RWPE2 (cell line): ENCODE measurements around the gene CDH2.

ENCODE experiments used
- ATAC-seq: fragments of 200-7000 bp; cut with Tn5 transposase; 3 replicates; pipeline ENCODE4 v1.9.1; 2021; ENCODE audit warnings: low read depth
- DNase-seq: peaks from one replicate; pipeline ENCODE4 v3.0.0-alpha.2; 2020; ENCODE audit warnings: low spot score
- H3K27ac ChIP-seq: fragments of 450-650 bp; 2 replicates; pipeline ENCODE4 v1.5.1; 2017; ENCODE audit warnings: mild to moderate bottlenecking; ENCODE audit not compliant: poor library complexity, severe bottlenecking
- H3K27me3 ChIP-seq: fragments of 250-450 bp; sonication (Bioruptor Pico); 2 replicates; pipeline ENCODE4 v1.5.1; 2021; ENCODE audit warnings: mild to moderate bottlenecking, moderate library complexity; ENCODE audit not compliant: insufficient read depth, poor library complexity, severe bottlenecking
- H3K36me3 ChIP-seq: fragments of 250-450 bp; sonication (Bioruptor Pico); 2 replicates; pipeline ENCODE4 v1.5.1; 2020; ENCODE audit warnings: low read depth, mild to moderate bottlenecking, moderate library complexity
- H3K4me1 ChIP-seq: fragments of 250-450 bp; sonication (Bioruptor Pico); 2 replicates; pipeline ENCODE4 v1.5.1; 2021; ENCODE audit warnings: mild to moderate bottlenecking, moderate library complexity; ENCODE audit not compliant: insufficient read depth, poor library complexity, severe bottlenecking
- H3K4me3 ChIP-seq: fragments of 250-450 bp; sonication (Bioruptor Pico); 2 replicates; pipeline ENCODE4 v1.5.1; 2021; ENCODE audit warnings: mild to moderate bottlenecking, moderate library complexity; ENCODE audit not compliant: severe bottlenecking
- H3K9me3 ChIP-seq: fragments of 250-450 bp; sonication (Bioruptor Pico); 2 replicates; pipeline ENCODE4 v1.5.1; 2021; ENCODE audit warnings: mild to moderate bottlenecking, moderate library complexity; ENCODE audit not compliant: severe bottlenecking
- TF ChIP-seq, protein P1 (sequence below): fragments of 450-650 bp; IDR thresholded peaks from one replicate; pipeline ENCODE4 v1.5.1; 2017; ENCODE audit warnings: mild to moderate bottlenecking, moderate library complexity; ENCODE audit not compliant: poor library complexity, severe bottlenecking

Gene CDH2

DNA sequence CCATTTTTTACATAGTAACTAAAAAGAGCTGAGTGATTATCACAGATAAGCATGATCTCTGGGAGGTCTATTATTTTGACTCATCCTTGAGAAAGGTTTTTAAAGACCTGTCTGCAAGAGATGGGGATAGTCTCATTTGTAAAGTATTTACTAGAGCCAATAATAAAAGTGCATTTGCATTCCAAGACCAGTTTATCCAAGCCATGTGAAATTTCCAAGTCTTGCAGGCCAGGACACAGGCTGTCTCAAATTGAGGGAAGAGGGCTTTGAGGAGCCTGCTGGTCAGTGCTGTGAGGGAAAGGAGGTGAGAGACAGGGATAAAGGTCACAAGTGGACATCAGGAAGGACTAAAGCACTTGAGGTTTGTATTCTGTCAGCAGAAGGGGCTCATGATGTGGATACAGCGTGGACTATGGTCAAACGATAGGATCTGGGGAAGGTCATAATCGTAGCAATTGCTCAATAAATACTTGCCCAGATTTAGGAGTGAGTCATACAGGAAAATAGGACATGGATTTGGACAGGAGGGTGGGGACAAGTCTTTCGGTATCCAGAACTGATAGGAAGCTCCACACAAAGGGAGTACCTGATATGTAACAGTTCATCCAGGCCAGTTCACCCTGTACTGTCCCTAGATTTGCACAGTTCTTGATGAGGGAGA, 6.6 kb upstream of the CDH2 start:
- no peaks in the 10 kb centered on the region for H3K27me3 ChIP-seq
- H3K27ac ChIP-seq: peak overlapping the region; percentile 65
- H3K36me3 ChIP-seq: no peaks in the 10 kb centered on the region
- ATAC-seq: peak; percentile 73
- H3K4me3 ChIP-seq: no peak overlapping the region
- DNase-seq: no peak
- H3K9me3 ChIP-seq: no peaks in the 10 kb centered on the region
- TF ChIP-seq, protein P1, sequence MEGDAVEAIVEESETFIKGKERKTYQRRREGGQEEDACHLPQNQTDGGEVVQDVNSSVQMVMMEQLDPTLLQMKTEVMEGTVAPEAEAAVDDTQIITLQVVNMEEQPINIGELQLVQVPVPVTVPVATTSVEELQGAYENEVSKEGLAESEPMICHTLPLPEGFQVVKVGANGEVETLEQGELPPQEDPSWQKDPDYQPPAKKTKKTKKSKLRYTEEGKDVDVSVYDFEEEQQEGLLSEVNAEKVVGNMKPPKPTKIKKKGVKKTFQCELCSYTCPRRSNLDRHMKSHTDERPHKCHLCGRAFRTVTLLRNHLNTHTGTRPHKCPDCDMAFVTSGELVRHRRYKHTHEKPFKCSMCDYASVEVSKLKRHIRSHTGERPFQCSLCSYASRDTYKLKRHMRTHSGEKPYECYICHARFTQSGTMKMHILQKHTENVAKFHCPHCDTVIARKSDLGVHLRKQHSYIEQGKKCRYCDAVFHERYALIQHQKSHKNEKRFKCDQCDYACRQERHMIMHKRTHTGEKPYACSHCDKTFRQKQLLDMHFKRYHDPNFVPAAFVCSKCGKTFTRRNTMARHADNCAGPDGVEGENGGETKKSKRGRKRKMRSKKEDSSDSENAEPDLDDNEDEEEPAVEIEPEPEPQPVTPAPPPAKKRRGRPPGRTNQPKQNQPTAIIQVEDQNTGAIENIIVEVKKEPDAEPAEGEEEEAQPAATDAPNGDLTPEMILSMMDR: no peak
- peaks cover 15% of the 10 kb centered on the region for H3K4me1 ChIP-seq

DNA sequence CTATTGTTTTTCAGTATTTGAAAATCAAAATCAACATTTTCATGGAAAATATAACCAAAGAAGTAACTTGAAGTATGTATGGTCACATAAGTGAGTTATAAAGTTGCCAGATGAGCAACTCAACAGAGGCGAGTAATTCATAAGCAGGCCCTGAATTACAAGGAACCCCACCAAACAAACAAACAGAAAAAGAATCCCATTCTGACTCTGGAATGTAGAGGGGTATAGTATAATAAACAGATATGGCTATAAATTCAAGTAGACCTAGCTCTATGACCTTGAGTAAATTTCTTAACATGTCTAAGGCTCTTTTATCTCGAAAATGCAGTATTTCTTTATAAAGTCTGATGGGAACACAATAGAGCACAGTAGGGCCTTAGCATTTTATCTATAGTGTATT, 4.7 kb upstream of the CDH2 start:
- H3K36me3 ChIP-seq: no peaks in the 10 kb centered on the region
- no peak for ATAC-seq
- TF ChIP-seq, protein P1: no peak

DNA sequence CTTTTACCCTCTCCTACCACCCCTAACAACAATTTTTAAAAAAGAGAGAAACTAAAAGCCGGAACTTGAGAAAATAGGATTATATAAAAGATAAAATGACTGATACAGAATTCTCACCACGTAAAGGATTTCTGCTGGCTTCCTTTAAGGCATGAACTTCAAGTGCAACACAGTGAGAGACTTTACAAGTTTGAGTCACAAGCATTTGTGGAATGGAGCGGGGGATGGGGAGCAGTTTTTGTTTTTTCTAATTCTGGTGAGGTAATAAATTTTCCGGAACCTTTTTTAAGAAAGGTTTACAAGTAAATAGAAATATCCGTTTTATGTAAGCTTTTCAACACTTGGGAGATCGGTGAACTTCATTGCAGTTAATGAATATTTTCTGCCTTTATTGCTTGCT, 1.8 kb upstream of the CDH2 start:
- H3K4me3 ChIP-seq: peak overlapping the region; percentile 53
- H3K4me1 ChIP-seq: peaks cover 12% of the 10 kb centered on the region
- ATAC-seq: no peak
- no peaks in the 10 kb centered on the region for H3K9me3 ChIP-seq
- H3K27ac ChIP-seq: peak overlapping the region; percentile 70
- no peak for DNase-seq
- H3K27me3 ChIP-seq: peaks cover 20% of the 10 kb centered on the region
- TF ChIP-seq, protein P1: no peak
- H3K36me3 ChIP-seq: no peaks in the 10 kb centered on the region

More for the DNA sequence above, 4.7 kb upstream of the CDH2 start:
- Histone ChIP-seq H3K4me3 (no peak overlapping the region), H3K9me3 (no peaks in the 10 kb centered on the region), H3K27ac (no peak overlapping the region), H3K27me3 (no peaks in the 10 kb centered on the region), H3K4me1 (peaks cover 15% of the 10 kb centered on the region)
- no peak for DNase-seq

DNA sequence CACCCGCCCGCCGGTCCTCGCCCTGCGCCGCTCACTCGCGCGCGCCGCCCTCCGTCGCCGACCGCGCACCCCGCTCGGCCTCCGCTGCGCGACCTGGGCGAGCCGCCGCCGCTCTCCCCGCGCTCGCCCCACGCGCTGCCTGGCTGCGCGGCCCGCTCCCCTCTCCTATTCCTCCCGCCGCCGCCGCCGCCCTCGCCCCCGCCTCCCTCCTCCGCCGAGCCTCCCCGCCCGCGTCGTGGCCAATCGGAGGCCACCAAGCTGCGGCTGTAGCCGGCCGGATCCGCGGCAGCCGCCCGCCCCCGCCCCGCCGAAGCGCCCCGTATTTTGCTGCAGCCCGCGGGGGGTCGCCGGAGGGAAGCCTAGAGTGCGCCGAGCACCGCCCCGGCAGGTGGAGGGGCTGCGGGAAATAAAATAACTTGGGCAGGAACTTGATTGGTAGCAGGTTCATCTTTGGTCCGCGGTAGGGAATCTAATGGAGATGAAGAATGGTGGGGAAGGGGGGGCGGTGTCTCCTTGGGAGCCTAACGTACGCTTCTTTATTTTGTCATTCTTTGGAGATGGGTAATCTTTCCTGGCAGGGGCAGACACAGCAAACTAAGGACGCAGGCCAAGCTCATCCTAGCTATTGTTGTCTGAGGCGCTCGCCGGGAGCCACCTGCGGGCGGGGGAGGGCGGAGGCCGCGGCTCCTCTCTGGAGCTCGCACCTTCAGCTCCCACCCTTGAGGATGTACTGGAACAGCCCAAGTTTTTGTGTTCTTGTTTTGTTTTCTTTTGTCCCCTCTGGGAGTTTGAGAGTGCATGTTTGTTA, 1.1 kb upstream of the CDH2 start:
- Histone ChIP-seq H3K4me1 (peaks cover 5% of the 10 kb centered on the region), H3K27me3 (peaks cover 20% of the 10 kb centered on the region), H3K36me3 (no peaks in the 10 kb centered on the region), H3K4me3 (peak overlapping the region; percentile 53), H3K27ac (peak overlapping the region; percentile 70), H3K9me3 (no peaks in the 10 kb centered on the region)
- TF ChIP-seq, protein P1: no peak
- ATAC-seq: peak; percentile 50
- DNase-seq: no peak

DNA sequence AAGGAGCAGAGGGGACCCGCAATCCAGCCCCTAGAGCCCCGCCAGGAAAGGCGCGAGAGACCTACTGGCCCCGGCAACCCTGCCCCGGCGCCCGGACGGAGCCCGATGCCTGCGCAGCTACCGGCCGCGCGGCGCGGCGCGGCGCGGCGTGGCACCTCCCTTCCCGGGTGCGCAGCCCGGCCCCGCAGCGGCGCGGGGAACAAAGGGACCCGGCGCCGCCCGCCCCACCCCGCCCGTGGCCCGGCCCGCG, 307 bp downstream of the CDH2 start:
- peak overlapping the region; percentile 53 for H3K4me3 ChIP-seq
- TF ChIP-seq, protein P1: no peak
- H3K4me1 ChIP-seq: peaks cover 5% of the 10 kb centered on the region
- peaks cover 20% of the 10 kb centered on the region for H3K27me3 ChIP-seq
- H3K9me3 ChIP-seq: no peaks in the 10 kb centered on the region
- ATAC-seq (peak; percentile 1; the same call in 1 of the 3 replicates), DNase-seq (no peak)
- H3K27ac ChIP-seq: peak overlapping the region; percentile 70
- H3K36me3 ChIP-seq: no peaks in the 10 kb centered on the region
